ENCODE results near the gene VAV3. TPM values are rescaled to one million over a fixed set of nuclear protein-coding genes. Genes with fewer than 3 reads are reported as not detected.

VAV3 gene
- total and polyA plus RNA-seq, 2 of the 13 experiments (the other 11 are each of a cell fraction or from before 2014, with no cell fraction given): 15.9 to 29.8 TPM

- Histone ChIP-seq H3K9me3 (ENCODE audit: low read length) (no peaks in the 10 kb centered on the region), H2AFZ (ENCODE audit: low read length) (no peak overlapping the region), H3K27ac (ENCODE audit: extremely low read length, insufficient read depth, low read length) (no peak overlapping the region), H3K79me2 (ENCODE audit: insufficient read depth, low read length) (no peaks in the 10 kb centered on the region), H3K4me3 (replicated peaks in 1 of 3; ENCODE audit: insufficient read depth in 1 of 3, low read depth in 2 of 3, low read length in 3 of 3) (no peak overlapping the region), H3K9ac (ENCODE audit: insufficient read depth, low read depth, low read length) (no peak overlapping the region), H4K20me1 (ENCODE audit: insufficient read depth, low read length) (no peaks in the 10 kb centered on the region), H3K36me3 (replicated peaks in 1 of 2; ENCODE audit: control insufficient read depth in 1 of 2, insufficient read depth in 2 of 2, low read length in 2 of 2) (no peaks in the 10 kb centered on the region), H3K27me3 (ENCODE audit: control insufficient read depth in 1 of 2, insufficient read depth in 2 of 2, low read length in 2 of 2) (no peaks in the 10 kb centered on the region), H3K4me2 (ENCODE audit: low read depth, low read length) (no peak overlapping the region), H3K4me1 (ENCODE audit: insufficient read depth, low read length) (no peaks in the 10 kb centered on the region)
- in situ Hi-C loops (cut with HindIII; ENCODE audit: extremely low pct_ligation_motif_present, low pct_unique_long_range_greater_than_20kb): no loop called here
- BruUV-seq (replicated peaks): no TSS peak
- POLR2A ChIA-PET: no interaction called here
- DNase-seq (ENCODE audit: low spot score) (no peak), FAIRE-seq (no peak), ATAC-seq (no peak)
- CTCF ChIA-PET (ENCODE audit: low intra/inter-chr PET ratio, low total read pairs): no interaction called here
- 3% methylated on average over 2 of the region's 2 CpGs for WGBS (ENCODE audit: low lambda C conversion rate)
- intact Hi-C loops (cut with micrococcal nuclease; ENCODE audit: unreplicated experiment): no loop called here
- no peak for TF ChIP-seq TCF7L2 (IDR thresholded peaks at IDR 0.05; ENCODE audit: low read depth, low read length)
- TF ChIP-seq ZBED4 (CRISPR knock-in tag; IDR thresholded peaks at IDR 0.05; ENCODE audit: borderline replicate concordance): no peak
- TF ChIP-seq NFATC3 (CRISPR knock-in tag; IDR thresholded peaks at IDR 0.05): no peak
- TF ChIP-seq, protein P1, sequence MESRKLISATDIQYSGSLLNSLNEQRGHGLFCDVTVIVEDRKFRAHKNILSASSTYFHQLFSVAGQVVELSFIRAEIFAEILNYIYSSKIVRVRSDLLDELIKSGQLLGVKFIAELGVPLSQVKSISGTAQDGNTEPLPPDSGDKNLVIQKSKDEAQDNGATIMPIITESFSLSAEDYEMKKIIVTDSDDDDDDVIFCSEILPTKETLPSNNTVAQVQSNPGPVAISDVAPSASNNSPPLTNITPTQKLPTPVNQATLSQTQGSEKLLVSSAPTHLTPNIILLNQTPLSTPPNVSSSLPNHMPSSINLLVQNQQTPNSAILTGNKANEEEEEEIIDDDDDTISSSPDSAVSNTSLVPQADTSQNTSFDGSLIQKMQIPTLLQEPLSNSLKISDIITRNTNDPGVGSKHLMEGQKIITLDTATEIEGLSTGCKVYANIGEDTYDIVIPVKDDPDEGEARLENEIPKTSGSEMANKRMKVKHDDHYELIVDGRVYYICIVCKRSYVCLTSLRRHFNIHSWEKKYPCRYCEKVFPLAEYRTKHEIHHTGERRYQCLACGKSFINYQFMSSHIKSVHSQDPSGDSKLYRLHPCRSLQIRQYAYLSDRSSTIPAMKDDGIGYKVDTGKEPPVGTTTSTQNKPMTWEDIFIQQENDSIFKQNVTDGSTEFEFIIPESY (CRISPR knock-in tag; IDR thresholded peaks at IDR 0.05): no peak
- no peak for TF ChIP-seq CERS6 (CRISPR knock-in tag; IDR thresholded peaks at IDR 0.05)
- TF ChIP-seq PBX2 (CRISPR knock-in tag; IDR thresholded peaks at IDR 0.05): no peak
- no peak for TF ChIP-seq ZNF501 (CRISPR knock-in tag; IDR thresholded peaks at IDR 0.05)
- TF ChIP-seq HNRNPUL1 (IDR thresholded peaks at IDR 0.05; ENCODE audit: low read depth, low read length): no peak
- TF ChIP-seq, protein P2, sequence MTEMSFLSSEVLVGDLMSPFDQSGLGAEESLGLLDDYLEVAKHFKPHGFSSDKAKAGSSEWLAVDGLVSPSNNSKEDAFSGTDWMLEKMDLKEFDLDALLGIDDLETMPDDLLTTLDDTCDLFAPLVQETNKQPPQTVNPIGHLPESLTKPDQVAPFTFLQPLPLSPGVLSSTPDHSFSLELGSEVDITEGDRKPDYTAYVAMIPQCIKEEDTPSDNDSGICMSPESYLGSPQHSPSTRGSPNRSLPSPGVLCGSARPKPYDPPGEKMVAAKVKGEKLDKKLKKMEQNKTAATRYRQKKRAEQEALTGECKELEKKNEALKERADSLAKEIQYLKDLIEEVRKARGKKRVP (CRISPR knock-in tag; IDR thresholded peaks at IDR 0.05): no peak
- TF ChIP-seq MATR3 (CRISPR knock-in tag; IDR thresholded peaks at IDR 0.05): no peak
- no peak for TF ChIP-seq ZNF574 (CRISPR knock-in tag; IDR thresholded peaks at IDR 0.05)
- no peak for TF ChIP-seq NFRKB (IDR thresholded peaks at IDR 0.05)
- TF ChIP-seq PHF21A (CRISPR knock-in tag; IDR thresholded peaks at IDR 0.05): no peak
- TF ChIP-seq ZNF660 (CRISPR knock-in tag; IDR thresholded peaks at IDR 0.05; ENCODE audit: borderline replicate concordance, low read depth): no peak
These were observed 42.6 kb upstream of the VAV3 start for GRCh38 chr1:108007531-108007930.
